A673 (cell line): ENCODE measurements around the gene SF3B3.

ENCODE experiments used
- EZH2 ChIP-seq: fragments of 200-600 bp; sonication (generic); IDR thresholded peaks from 2 replicates; pipeline ENCODE4 v1.6.1; 2017; ENCODE audit warnings: borderline replicate concordance, low read depth, mild to moderate bottlenecking, mixed read lengths, antibody characterized with exemption, low read length; ENCODE audit not compliant: poor library complexity, severe bottlenecking
- TF ChIP-seq, protein P1 (sequence below): fragments of 300-800, 200-600 bp; sonication (generic); conservative IDR thresholded peaks from 2 replicates; pipeline ENCODE4 v1.5.1; 2017; ENCODE audit warnings: low read depth, mild to moderate bottlenecking, antibody characterized with exemption, low read length, moderate library complexity, mixed read lengths

DNA sequence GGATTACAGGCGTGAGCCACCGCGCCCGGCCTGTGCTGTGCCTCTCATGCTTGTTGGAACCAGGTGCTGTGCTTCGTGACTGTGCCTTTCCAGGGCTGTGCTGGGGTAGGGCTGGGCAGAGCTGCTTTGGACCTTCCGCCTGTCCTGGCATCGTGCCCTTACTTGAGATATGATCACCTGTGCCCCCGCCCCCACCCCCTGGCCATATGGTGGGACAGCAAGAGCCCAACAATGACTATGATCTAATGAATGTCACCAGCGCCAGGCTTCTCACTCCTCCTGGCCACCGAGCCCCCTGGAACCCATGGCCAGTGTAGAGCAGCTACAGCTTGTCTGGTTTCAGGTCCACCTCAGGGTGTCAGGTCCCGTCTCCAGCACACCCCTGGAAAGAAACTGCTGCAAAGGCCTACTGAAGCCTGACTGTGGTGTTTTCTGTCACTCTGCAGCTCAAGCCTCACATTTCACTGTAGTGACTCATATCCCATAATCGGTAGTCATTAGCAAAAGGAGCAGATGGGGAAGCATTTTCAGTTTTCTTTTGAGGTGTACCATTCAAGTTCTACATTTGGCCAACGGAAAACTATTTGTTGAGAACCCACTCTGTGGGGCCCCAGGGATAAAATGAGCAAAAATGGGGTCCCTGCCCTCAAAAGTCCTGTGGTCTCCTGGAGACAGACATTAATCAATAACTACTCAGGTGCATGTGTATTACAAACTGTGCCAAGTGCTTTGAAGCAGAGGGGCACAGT lies 47.2 kb upstream of the SF3B3 start:
- TF ChIP-seq EZH2: no peak
- TF ChIP-seq, protein P1, sequence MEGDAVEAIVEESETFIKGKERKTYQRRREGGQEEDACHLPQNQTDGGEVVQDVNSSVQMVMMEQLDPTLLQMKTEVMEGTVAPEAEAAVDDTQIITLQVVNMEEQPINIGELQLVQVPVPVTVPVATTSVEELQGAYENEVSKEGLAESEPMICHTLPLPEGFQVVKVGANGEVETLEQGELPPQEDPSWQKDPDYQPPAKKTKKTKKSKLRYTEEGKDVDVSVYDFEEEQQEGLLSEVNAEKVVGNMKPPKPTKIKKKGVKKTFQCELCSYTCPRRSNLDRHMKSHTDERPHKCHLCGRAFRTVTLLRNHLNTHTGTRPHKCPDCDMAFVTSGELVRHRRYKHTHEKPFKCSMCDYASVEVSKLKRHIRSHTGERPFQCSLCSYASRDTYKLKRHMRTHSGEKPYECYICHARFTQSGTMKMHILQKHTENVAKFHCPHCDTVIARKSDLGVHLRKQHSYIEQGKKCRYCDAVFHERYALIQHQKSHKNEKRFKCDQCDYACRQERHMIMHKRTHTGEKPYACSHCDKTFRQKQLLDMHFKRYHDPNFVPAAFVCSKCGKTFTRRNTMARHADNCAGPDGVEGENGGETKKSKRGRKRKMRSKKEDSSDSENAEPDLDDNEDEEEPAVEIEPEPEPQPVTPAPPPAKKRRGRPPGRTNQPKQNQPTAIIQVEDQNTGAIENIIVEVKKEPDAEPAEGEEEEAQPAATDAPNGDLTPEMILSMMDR: no peak
